ENCODE measurements around the gene MRGPRE. TPM values are rescaled to one million over a fixed set of nuclear protein-coding genes. Genes with fewer than 3 reads are reported as not detected.

Gene MRGPRE
- polyA plus RNA-seq, 1 experiment: not detected

GRCh38 chr11:3183523-3183922, 48.7 kb downstream of the MRGPRE start:
- POLR2A ChIA-PET: no interaction called here
- TF ChIP-seq CTCF (IDR thresholded peaks at IDR 0.05; ENCODE audit: insufficient read depth, low read depth, low read length): no peak
- no peak overlapping the region for H3K4me3 ChIP-seq (ENCODE audit: low read depth, low read length)
- no peak for DNase-seq (ENCODE audit: low read depth)
- CTCF ChIA-PET: interaction anchor here (0.9 kb wide), 1 partner anchor 25 kb away, joined by 3 read pairs; no protein-coding TSS in a partner anchor
- H3K36me3 ChIP-seq (ENCODE audit: control insufficient read depth, insufficient read depth, low read length): no peaks in the 10 kb centered on the region
- H3K27me3 ChIP-seq (ENCODE audit: control insufficient read depth, insufficient read depth, low read length): peaks cover 4% of the 10 kb centered on the region

- no peak for DNase-seq (ENCODE audit: low read depth)
- TF ChIP-seq CTCF (IDR thresholded peaks at IDR 0.05; ENCODE audit: insufficient read depth, low read depth, low read length): no peak
- CTCF ChIA-PET: no interaction called here
- H3K27me3 ChIP-seq (ENCODE audit: control insufficient read depth, insufficient read depth, low read length): peaks cover 3% of the 10 kb centered on the region
- no peaks in the 10 kb centered on the region for H3K36me3 ChIP-seq (ENCODE audit: control insufficient read depth, insufficient read depth, low read length)
- POLR2A ChIA-PET: no interaction called here
- no peak overlapping the region for H3K4me3 ChIP-seq (ENCODE audit: low read depth, low read length)
Measured at GRCh38 chr11:3182462-3182852, 49.8 kb downstream of the MRGPRE start.

GRCh38 chr11:3181725-3182461, 50.3 kb downstream of the MRGPRE start:
- POLR2A ChIA-PET: no interaction called here
- no peak for DNase-seq (ENCODE audit: low read depth)
- CTCF ChIA-PET: interaction anchor here (0.5 kb wide), 1 partner anchor 50 kb away, joined by 3 read pairs; the partner anchor contains the start of gene MRGPRE
- H3K36me3 ChIP-seq (ENCODE audit: control insufficient read depth, insufficient read depth, low read length): no peaks in the 10 kb centered on the region
- H3K4me3 ChIP-seq (ENCODE audit: low read depth, low read length): no peak overlapping the region
- TF ChIP-seq CTCF (IDR thresholded peaks at IDR 0.05; ENCODE audit: insufficient read depth, low read depth, low read length): no peak
- peaks cover 3% of the 10 kb centered on the region for H3K27me3 ChIP-seq (ENCODE audit: control insufficient read depth, insufficient read depth, low read length)

- peaks cover 3% of the 10 kb centered on the region for H3K27me3 ChIP-seq (ENCODE audit: control insufficient read depth, insufficient read depth, low read length)
- no peak for DNase-seq (ENCODE audit: low read depth)
- no peaks in the 10 kb centered on the region for H3K36me3 ChIP-seq (ENCODE audit: control insufficient read depth, insufficient read depth, low read length)
- CTCF ChIA-PET: no interaction called here
- POLR2A ChIA-PET: no interaction called here
- H3K4me3 ChIP-seq (ENCODE audit: low read depth, low read length): no peak overlapping the region
- TF ChIP-seq CTCF (IDR thresholded peaks at IDR 0.05; ENCODE audit: insufficient read depth, low read depth, low read length): no peak
Measured at GRCh38 chr11:3180869-3181268, 51.3 kb downstream of the MRGPRE start.

- no peak for DNase-seq (ENCODE audit: low read depth)
- Histone ChIP-seq H3K27me3 (ENCODE audit: control insufficient read depth, insufficient read depth, low read length) (peaks cover 3% of the 10 kb centered on the region), H3K36me3 (ENCODE audit: control insufficient read depth, insufficient read depth, low read length) (no peaks in the 10 kb centered on the region), H3K4me3 (ENCODE audit: low read depth, low read length) (no peak overlapping the region)
- ChIA-PET POLR2A (interaction anchor here (0.6 kb wide), 1 partner anchor 37 kb away, joined by 5 read pairs; no protein-coding TSS in a partner anchor), CTCF (interaction anchor here (0.6 kb wide), 1 partner anchor 276 kb away, joined by 3 read pairs; a partner anchor contains a TSS)
- no peak for TF ChIP-seq CTCF (IDR thresholded peaks at IDR 0.05; ENCODE audit: insufficient read depth, low read depth, low read length)
Measured at GRCh38 chr11:3178349-3178748, 53.9 kb downstream of the MRGPRE start.
